Stimulated activated CD4-positive, alpha-beta T cell treated with anti-CD3 and anti-CD28 coated beads, Interleukin-15, amount 100 ng/mL, for 1 hour (primary cell): ENCODE results near the gene GRIK4.

Source experiments
- DNase-seq, 2 donors: peaks; one replicate each; pipeline ENCODE4 v3.0.0-alpha.2; 2020; ENCODE audit warnings: low read depth in 1 of 2, low spot score in 1 of 2

The GRIK4 gene

DNA sequence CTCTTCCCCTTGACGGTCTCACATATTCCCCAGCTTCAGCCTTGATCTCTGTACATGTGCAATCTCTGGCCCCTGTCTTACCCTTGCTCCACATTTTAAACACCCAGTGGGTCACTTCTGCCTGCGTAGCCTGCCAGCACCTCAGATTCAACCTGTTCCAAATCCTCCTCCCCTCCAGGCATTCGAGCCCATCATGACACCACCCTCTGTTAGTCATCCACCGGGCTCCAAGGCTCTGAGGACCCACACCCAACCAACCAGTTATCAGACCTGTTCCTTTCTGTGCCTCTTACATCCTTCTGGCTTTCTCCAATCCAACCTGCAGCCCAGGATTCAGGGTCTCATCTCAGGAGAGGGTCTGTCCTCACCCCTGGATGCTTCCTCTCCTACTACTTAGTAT lies 392.6 kb downstream of the GRIK4 start:
- DNase-seq, result no peak

DNA sequence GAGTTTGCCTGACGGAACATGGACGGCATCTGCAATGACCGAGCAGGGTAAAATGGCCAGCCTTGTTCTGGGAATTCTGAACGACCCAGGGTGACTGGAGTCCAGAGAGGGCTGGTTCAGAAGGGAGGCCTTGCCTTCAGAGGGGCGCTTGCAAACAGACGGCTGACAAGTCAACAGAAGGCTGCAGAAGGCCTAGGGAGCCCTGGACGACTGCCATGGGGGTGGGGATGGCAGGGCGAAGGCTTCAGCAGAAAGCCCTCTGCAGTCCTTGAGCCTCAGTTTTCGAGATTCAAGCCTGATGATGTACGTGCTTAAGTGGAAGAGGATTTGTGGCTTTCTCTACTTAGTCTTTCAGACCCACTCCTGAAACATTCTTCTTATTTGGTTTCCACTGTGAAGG lies 395.2 kb downstream of the GRIK4 start:
- no peak for DNase-seq

DNA sequence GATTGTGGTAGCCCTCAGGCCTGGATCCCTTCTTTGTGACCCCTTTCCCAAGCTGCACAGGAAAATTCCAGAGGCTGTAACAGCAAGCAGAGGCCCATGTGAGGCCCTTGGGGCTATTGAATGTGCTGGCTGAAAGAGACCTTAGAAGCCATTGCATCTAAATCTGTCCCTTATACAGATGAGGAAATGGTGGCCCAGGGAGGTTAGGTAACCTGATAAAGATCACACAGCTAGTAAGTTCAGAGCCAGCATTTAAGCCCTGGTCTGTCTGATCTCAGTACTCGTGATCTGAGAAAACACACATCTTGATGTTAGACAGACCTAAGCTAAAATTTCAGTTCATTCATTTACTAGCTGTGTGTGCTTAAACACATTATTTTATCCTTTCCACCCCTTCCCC lies 396.4 kb downstream of the GRIK4 start:
- no peak for DNase-seq

DNA sequence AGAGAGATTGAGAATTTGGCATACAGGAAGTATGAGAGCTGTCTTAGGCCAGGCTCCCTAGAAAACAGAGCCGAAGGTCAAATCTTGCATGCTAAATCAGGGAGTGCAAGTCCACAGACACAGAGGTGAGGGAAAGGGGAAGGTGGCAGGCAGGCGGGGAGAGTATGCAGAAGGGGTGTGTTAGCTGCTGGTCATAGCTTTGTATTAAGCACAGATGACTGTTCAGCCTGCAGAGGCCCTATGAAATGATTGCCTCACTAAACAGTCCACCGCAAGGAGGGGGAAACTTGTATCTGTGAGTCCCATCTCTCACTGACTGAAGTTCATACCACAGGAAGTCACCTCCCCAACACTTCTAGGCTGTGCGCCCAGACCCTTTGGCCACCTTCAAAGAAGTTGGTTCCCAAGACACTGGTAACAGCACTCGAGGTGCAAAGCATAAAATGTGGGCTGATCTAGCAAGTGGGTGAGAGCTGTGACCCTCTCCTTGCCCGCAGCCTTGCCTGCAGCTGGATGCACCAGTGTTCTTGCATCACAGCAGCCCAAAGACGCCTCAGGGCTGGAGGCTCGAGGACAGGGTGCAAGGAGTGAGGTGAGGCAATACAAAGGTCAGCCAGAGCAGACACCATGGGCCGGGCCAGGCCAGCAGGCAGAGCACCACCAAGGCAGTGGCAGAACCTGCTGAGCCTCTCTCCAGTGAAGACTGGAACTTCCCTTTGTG lies 397.1 kb downstream of the GRIK4 start:
- DNase-seq, result no peak

DNA sequence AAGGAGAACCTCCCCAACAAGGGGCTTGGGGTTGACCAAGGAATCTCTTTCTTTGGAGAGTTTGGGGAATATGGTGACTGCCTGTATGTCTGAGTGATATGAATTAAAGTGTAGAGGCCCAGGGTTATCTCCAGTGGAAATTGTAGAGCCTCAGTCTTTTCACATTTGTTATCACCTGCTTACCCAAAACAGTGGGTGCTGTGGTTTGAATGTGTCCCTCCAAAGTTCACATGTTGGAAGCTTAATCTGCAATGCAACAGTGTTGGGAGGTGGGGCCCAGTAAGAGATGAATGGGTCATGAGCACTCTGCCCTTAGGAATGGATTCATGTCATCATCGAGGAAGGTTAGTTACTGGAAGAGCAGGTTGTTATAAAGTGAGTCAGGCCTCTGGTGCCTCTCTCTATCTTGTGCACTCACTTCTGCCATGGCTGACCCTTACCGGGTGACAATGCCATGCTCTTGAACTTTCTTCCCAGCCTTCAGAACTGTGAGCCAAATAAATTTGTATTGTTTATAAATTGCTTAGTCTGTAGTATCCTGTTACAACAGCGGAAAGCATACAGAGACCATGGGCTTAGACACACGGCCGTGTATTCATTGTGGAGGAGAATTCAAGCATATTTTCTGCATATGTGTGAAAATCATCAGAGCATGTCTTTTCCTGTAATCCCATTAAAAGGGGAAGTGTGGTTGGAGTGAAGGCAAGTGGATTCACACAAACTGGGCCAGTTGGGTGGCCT lies 398.3 kb downstream of the GRIK4 start:
- DNase-seq, result no peak

DNA sequence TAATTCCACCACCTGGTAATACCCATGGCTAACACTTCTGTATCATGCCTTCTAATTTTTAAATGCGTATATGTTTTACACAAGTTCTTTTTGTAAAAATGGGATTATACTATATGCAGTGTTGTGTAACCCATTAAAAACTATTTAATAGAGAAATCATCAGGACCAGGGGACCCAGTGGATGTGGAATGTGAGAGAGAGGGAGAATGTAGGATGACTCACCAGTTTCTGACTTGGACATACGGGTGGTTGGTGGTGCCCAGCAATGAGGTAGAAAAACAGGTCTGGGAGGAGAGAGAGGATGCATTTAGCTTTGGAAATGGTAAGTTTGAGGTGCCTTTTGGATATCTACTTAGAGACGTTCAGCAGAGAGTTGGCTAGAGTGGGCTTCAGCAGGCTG lies 400.4 kb downstream of the GRIK4 start:
- no peak for DNase-seq

DNA sequence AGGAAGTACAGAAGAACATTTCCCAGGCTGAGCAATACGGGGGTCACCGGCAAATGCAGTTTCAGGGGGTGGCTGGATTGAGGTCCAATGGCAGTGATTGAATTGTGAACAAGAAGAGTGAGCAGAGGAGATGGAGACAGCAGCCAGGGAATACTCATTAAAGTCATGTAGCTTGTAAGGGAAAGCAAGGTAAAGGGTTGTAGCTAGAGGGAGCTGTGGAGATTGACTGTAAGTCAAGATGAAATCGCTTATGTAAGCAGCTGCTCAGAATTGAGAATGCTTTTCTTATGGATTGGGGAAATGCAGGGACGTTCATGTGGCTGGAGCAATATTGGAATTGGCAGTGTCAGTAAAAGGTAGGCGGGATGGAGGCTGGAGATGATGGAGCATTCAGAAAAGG lies 401.0 kb downstream of the GRIK4 start:
- DNase-seq, result no peak

DNA sequence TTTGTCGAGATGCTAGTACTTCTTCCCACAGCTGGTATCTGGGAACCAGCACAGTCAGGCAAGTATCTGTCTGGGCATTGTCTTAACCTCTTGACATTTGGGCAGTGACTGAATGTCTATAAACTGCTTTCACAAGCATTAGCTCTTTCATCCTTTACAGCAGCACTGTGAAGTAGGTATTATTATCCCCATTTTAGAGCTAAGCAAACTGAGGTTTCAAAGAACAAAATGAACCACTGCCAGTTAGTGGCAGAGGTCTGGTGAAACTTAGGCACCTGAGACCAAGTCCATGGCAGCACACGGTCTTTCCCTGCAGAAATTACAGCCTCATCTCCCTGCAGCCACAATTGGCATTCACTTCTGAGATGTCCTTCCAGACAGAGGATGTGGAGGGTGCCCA lies 401.4 kb downstream of the GRIK4 start:
- DNase-seq, result no peak

DNA sequence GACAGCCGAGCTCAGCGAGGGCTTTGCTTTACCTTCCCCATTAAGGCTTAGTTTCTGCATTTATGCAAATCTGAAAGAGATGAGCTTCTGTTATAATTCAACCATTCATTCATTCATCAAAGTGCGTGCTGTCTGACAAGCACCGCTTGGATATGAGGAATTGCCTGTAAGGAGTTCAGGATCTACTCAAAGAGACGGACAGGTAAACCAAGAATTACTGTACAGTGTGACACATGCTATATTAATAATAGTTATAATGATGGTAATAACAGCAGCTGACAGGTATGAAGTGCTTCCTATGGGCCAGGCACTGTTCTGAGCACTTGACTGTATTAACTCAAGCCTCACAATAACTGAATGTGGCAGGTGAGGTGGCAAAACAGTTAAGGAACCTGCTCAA lies 402.5 kb downstream of the GRIK4 start:
- DNase-seq, result no peak

DNA sequence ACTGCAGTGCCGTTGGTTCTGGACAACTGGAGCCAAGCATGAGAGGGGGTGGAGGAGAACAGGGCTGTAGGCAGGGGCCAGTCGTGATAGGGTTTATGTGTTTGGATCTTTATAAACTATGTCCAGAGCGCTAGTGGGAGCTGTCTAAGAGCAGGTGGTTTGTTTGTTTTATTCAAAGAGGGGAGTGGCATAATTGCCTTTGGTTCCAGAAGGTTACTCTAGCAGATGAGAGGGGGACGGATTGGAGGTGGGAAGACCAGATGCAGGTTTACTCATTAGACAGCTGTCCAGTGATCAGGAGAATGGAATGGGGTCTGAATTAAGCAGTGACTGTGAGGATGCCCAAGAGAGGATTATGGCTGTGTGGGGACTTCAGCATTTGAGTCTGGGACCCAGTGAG lies 403.1 kb downstream of the GRIK4 start:
- no peak for DNase-seq

DNA sequence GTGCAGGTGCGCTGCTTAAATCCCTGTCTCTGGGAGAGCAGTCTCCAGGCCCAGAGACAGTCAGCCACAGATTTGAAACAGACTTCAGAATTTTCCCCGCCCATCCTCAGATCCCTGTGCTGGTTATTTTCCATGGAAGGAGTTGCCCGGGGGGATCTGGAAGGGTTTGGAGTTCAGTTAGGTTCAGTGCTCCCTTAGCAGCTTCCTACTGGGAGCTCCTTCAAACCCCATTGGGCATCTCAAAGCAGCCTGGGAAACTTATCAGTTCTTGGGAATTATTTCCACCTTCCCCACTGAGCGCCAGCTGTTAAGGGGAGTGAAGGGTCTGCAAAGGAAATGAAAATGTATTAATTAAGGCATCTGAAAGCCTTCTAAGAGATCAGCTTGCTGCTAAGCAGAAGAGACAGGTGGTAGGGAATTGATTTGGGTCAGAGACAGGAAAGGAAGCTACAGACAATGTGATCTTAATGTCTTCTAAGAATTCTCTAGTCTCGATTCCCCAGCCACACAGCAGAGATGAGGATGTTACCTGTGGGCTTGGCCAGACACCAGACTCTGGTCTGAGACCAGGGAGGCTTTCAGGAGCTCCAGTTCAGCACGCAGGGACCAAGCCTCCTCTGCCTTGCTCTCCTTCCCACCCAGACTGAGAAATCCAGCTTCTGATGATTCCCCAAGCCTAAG lies 406.2 kb downstream of the GRIK4 start:
- no peak for DNase-seq

DNA sequence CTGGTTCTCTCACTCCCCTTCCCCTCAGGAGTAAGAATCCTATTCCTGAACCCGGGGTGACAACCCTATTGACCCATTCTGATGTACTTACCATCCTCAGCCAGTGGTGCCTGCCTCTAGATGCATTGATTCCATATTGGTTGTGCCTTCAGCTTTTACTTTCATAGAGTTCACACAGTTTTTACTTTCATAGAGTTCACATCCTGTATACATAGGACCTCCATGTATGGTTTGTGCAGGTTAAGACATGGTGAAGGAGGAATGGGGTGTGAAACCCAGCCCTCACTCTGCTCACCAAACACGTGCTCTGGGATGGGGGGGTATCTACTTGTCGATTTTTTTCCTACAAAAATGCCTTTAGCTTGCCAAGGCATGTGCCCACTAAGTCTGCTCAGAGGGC lies 406.7 kb downstream of the GRIK4 start:
- no peak for DNase-seq

DNA sequence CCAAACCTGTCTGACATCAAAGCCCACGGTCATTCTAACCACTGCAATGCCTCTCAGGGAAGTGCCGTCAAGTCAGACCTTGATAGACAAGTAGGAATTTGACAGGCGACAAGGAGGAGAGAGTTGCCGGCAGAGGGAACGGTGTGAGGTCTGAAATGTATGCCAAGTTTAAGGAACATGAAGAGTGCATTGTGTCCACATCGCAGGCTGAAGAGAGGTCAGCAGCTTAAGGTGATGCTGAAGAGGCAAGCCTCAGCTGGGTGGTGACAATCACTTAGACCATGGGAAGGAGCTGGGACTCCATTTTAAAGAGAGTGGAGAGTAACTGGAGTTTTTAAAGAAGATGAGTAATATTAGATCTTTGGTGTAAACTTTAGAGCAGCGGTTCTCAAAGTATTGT lies 407.5 kb downstream of the GRIK4 start:
- DNase-seq, result no peak

DNA sequence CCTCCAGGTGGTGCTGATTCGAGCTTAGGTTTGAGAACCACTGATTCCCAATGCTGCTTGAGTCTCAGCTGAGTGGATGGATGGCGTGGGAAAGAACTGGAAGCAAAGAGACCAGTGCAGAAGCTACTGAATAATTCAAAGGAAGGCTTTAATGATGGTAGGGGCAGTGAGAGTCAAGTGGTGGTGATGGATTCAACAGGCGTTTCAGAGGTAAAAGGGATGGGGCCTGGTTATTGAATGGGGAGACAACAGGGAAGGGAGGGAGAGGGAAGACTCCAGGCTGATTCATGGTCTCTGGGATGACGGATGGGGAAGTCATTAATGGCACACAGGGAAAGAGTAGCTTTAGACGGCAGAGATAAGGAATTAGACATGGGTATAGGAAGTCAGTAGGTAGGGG lies 408.0 kb downstream of the GRIK4 start:
- DNase-seq, result no peak

DNA sequence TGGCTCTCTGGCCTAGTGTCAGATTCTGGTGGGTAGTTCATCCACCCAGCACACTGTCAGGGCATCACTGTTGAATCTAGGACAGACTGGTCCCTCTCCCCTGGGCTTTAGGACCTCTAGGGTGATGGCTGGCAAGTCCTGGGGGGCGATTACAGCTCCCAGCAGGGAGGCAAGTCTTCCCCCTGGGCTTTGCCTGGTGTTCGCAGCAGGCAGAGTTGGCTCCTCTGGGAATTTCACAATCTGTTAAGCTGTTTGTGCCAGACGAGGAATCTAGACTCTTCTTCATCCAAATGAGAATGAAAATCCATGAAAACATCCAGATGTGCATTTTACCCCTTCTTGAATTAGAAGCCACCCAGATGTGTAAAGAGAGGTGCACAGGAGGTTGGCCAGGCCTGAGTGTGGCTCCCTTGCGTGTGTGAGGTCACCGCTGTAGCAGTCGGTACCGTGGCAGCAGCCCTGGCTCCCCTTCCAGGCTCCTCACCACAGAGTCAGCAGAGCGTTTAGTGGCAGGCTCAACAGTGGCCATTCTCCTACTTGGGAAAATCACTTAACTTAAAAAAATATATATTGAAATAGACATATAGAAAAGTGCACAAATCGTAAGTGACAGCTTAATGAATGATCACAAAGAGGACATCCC lies 412.4 kb downstream of the GRIK4 start:
- no peak for DNase-seq

DNA sequence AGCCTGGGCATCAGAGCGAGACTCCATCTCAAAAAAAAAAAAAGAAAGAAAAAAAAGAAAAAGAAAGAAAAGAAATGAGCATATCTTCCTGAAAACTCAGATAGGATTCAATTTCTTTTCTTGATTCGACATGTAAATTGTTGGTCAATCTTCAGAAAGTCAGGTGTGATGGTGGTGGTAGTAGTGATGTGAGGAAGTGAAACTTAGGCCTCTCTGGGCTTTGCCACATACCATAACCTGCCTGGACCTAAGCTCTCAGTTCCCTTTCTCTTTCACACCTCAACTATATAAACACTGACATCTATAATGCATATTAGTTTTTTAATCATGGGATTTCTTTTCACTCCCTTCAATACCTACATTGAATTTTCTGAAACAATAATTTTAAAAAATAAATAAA lies 414.4 kb downstream of the GRIK4 start:
- no peak for DNase-seq

DNA sequence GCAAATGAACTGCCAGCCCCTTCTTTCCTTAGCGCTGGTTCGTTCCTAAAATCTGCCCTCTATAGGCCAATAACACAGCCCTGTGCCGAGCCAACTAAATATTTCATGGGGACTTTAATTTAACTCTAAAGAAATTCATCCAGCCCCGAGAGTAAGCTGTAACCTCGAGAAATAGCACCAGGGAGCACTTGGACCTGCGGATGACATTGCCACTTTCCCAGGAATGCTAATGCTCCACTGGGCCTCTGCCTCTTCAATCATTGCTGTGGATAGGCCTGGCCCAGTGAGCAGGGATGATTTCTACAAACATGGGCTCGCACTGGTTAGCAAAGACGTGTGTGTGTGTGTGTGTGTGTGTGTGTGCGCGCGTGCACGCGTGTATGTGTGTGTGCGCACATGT lies 417.1 kb downstream of the GRIK4 start:
- no peak for DNase-seq

DNA sequence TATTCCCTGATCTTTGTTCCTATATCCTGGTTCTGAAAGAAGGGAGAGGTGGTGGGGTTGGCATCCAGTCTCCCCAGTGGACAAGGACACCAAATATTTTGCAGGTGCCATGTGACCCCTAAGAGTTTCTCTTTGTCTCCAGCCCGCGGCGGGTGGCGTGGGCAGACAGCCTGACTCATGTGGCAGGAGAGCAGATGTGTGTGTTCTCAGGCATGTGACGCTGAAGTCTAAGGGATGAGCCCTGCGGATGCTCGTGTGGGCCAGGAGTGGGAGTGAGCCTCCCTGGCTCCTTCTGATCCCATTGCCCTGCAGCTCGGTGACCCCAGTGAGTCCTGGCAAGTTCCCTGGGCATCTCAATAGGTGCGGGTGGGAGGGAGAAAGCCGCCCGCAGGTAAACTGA lies 417.5 kb downstream of the GRIK4 start:
- no peak for DNase-seq

DNA sequence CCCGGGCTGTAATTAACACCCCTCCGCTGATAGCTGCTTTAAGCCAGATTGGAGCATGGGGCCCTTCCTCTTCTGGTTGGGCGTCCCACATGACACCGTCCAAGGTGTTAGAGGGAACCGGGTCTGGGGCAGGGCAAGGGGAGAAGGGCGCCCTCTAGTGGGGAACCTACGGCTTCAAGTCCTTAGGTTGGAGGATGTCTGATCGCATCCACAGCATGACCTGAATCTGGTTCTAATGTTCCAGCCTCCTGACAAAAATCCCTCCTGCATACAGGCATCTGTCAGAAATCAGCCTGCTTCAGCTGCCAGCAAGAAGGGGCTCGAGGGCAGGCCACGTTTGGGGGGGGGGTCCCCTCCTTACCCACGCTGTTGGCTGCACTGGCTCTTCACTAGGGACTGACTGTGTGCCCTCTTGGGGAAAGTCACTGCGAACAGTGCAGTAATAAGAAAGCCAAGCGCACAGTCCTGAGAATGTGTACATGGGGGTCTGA lies 418.2 kb downstream of the GRIK4 start:
- DNase-seq, result no peak

DNA sequence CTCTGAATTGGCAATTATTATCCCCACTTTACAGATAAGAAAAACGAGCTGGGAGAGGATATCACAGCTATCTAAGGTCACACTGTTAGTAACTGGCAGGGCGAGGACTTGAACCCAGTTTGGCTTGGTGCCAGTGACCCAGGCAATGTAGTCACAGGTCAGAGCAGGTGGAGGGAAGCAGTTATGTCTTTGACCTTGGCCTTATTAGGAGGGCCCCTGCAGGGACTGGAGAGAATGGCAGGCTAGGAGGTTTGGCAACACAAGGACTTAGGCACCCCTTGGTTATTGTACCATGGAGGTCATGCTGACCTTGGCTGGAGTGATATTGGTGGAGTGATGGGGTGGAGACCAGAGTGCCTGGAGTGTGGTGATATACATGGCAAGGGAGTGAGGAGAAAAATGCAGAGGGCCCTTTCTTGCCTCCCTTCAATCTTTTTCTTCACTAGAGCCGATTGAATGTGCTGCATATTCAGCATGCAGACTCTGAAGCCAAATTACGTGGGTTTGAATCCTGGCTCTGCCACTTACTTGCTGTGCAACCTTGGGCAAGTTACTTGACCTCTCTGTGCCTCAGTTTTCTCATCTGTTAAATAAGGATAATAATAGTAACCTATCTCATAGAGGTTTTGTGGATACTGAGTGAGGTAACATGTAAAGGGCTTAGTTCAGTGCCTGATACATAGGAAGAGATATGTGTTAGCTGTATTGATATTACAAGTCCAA lies 419.7 kb downstream of the GRIK4 start:
- no peak for DNase-seq

DNA sequence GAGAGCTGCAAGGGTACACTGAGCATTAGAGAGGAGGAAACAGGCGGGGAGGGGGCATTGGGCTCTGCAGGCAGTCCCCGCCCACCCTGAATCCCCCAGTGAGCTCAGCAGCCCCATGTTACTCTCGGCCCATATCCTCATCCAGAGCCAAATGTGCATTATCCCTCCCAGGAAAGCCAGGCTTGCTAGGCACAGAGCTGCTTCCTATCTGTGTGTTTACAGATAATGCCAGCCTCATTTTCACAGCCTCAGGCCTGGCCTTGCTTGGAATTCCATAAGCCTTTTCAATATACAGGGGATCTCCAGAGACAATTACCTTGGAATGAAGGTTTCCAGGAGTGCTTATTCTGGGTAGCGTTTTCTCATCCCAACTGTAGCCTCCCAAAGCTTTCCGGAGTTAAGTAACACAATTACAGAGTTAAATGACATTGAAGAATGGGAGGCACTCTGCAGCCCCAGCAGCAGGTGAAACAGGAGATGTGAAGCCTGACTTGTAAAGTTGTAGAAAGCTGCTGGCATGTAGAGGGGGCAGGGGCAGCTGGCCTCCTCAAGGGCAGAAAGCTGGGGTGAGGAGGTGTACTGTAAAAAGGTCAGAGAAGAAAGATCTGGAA lies 420.9 kb downstream of the GRIK4 start:
- no peak for DNase-seq
